K562 (cell line): ENCODE results near the gene SLFNL1. TPM values are rescaled to one million over a fixed set of nuclear protein-coding genes. Genes with fewer than 3 reads are reported as not detected.

Experiments used
- CBX1 ChIP-seq: sonication (generic); IDR thresholded peaks from 2 replicates; pipeline ENCODE4 v1.6.1; 2016; ENCODE audit warnings: antibody characterized with exemption, low read depth, mild to moderate bottlenecking
- CEBPB ChIP-seq: fragments of 450-650 bp; IDR thresholded peaks from 2 replicates; pipeline ENCODE4 v1.6.1; 2016; ENCODE audit warnings: missing genetic modification characterization, missing compliant biosample characterization
- ELF4 ChIP-seq: fragments of 450-650 bp; formaldehyde crosslinking; IDR thresholded peaks from 2 replicates; pipeline ENCODE4 v1.4.0; 2022; ENCODE audit warnings: missing genetic modification characterization
- ESRRB ChIP-seq: fragments of 250-450 bp; sonication (Bioruptor Pico); IDR thresholded peaks from 2 replicates; pipeline ENCODE4 v1.5.0; 2020; ENCODE audit warnings: mild to moderate bottlenecking, moderate library complexity, borderline replicate concordance
- ETS2 ChIP-seq: IDR thresholded peaks from 2 replicates; pipeline ENCODE4 v1.6.1; 2016; ENCODE audit warnings: borderline replicate concordance, missing genetic modification characterization, mild to moderate bottlenecking, moderate library complexity, missing compliant biosample characterization; ENCODE audit not compliant: poor library complexity, severe bottlenecking
- GATAD2B ChIP-seq: fragments of 450-650 bp; IDR thresholded peaks from 2 replicates; pipeline ENCODE4 v1.6.1; 2017; ENCODE audit warnings: mild to moderate bottlenecking, borderline replicate concordance
- L3MBTL2 ChIP-seq: fragments of 450-650 bp; IDR thresholded peaks from 2 replicates; pipeline ENCODE4 v1.6.1; 2016; ENCODE audit warnings: mild to moderate bottlenecking, moderate library complexity
- MAFF ChIP-seq: IDR thresholded peaks from 2 replicates; pipeline ENCODE4 v1.6.1; 2012; ENCODE audit warnings: low read length, improper control_type of control experiment
- NFRKB ChIP-seq: fragments of 450-650 bp; IDR thresholded peaks from 2 replicates; pipeline ENCODE4 v1.6.1; 2016; ENCODE audit warnings: low read depth
- PCBP2 ChIP-seq: fragments of 200-400 bp; formaldehyde crosslinking; IDR thresholded peaks from 2 replicates; pipeline ENCODE4 v1.6.1; 2018; ENCODE audit warnings: low read length, low read depth, mild to moderate bottlenecking, moderate library complexity; ENCODE audit not compliant: poor library complexity, severe bottlenecking
- POLR3A ChIP-seq: IDR thresholded peaks from 2 replicates; pipeline ENCODE4 v1.6.1; 2011; ENCODE audit warnings: borderline replicate concordance, mild to moderate bottlenecking, moderate library complexity; ENCODE audit not compliant: insufficient read length, insufficient read depth; ENCODE audit errors: extremely low read depth
- RNF2 ChIP-seq: sonication (generic); IDR thresholded peaks from 2 replicates; pipeline ENCODE4 v1.6.1; 2016
- SETDB1 ChIP-seq: IDR thresholded peaks from one replicate; pipeline ENCODE4 v1.6.1; 2012; ENCODE audit warnings: low read length, control low read depth, inconsistent platforms
- SMARCA4 ChIP-seq: fragments of 450-650 bp; IDR thresholded peaks from 2 replicates; pipeline ENCODE4 v1.6.1; 2016
- TAF1 ChIP-seq: IDR thresholded peaks from 2 replicates; pipeline ENCODE4 v1.6.1; 2011; ENCODE audit warnings: mild to moderate bottlenecking, low read length, moderate library complexity; ENCODE audit not compliant: insufficient read depth, control insufficient read depth, severe bottlenecking; ENCODE audit errors: extremely low read depth
- TBL1XR1 ChIP-seq, 2 experiments: IDR thresholded peaks; 2 replicates each; pipeline ENCODE4 v1.6.1; 2012; ENCODE audit warnings: improper control_type of control experiment in 2 of 2, low read length in 2 of 2, mild to moderate bottlenecking in 1 of 2
- ZFX ChIP-seq: sonication (generic); formaldehyde crosslinking; IDR thresholded peaks from 2 replicates; pipeline ENCODE4 v1.8.0; 2022; ENCODE audit warnings: mild to moderate bottlenecking, missing genetic modification reagents, moderate library complexity
- ZNF561 ChIP-seq: fragments of 450-650 bp; formaldehyde crosslinking; conservative IDR thresholded peaks from 2 replicates; pipeline ENCODE4 v1.4.0; 2020; ENCODE audit warnings: mild to moderate bottlenecking, moderate library complexity
- ZNF57 ChIP-seq: fragments of 450-650 bp; formaldehyde crosslinking; IDR thresholded peaks from 2 replicates; pipeline ENCODE4 v1.4.0; 2020; ENCODE audit warnings: mild to moderate bottlenecking, moderate library complexity
- ZNF695 ChIP-seq: fragments of 450-650 bp; formaldehyde crosslinking; IDR thresholded peaks from 2 replicates; pipeline ENCODE4 v1.4.0; 2020; ENCODE audit warnings: mild to moderate bottlenecking, moderate library complexity
- polyA plus RNA-seq, 8 experiments: library from polyadenylated mRNA; depleted of rRNA in 4 of 8; stranded (reverse) in 5 of 8; unstranded in 3 of 8; fragments of >200 nt; fragmentation: Nextera tagmentation in 2 of 8; fragmentation: Illumina TruSeq in 1 of 8; extraction: Ambion mirVana in 2 of 8; extraction: Trizol in 1 of 8; gene quantifications; 2 replicates each; pipeline versions ENCODE4 v1.2.1 to v1.2.3, GENCODE V29; 2011 to 2014; ENCODE audit warnings: inconsistent platforms in 1 of 8, missing spikeins in 1 of 8
- total RNA-seq, 7 experiments: library from RNA; depleted of rRNA in 6 of 7; stranded (reverse); fragments of >200 nt in 6 of 7; fragmentation: Illumina TruSeq in 2 of 7; extraction: Trizol in 2 of 7; gene quantifications; 2 replicates each; pipeline versions ENCODE4 v1.2.1 to v1.2.3, GENCODE V29; 2011 to 2021; ENCODE audit warnings: low replicate concordance in 1 of 7
- TF ChIP-seq, protein P1 (sequence below), 3 experiments: IDR thresholded peaks in 2 of 3; conservative IDR thresholded peaks in 1 of 3; 2 replicates each; pipeline ENCODE4 v1.5.1; 2011 to 2012; ENCODE audit warnings: low read length in 3 of 3, mild to moderate bottlenecking in 3 of 3, control low read depth in 2 of 3, improper control_type of control experiment in 1 of 3, inconsistent platforms in 1 of 3, low read depth in 1 of 3, mixed read lengths in 1 of 3, moderate library complexity in 1 of 3; ENCODE audit not compliant: insufficient read depth in 2 of 3
- TF ChIP-seq, protein P2 (sequence below): sonication (generic); formaldehyde crosslinking; IDR thresholded peaks from 2 replicates; pipeline ENCODE4 v1.8.0; 2023; ENCODE audit warnings: mild to moderate bottlenecking, missing genetic modification reagents
- TF ChIP-seq, protein P3 (sequence below): fragments of 450-650 bp; formaldehyde crosslinking; IDR thresholded peaks from 2 replicates; pipeline ENCODE4 v1.4.0; 2022; ENCODE audit warnings: missing genetic modification characterization

SLFNL1 gene
- total and polyA plus RNA-seq, 9 of the 15 experiments (the other 6 are each of a cell fraction or from before 2014, with no cell fraction given) = 0.05 to 0.14 (median 0.06) TPM; not detected in 5

DNA sequence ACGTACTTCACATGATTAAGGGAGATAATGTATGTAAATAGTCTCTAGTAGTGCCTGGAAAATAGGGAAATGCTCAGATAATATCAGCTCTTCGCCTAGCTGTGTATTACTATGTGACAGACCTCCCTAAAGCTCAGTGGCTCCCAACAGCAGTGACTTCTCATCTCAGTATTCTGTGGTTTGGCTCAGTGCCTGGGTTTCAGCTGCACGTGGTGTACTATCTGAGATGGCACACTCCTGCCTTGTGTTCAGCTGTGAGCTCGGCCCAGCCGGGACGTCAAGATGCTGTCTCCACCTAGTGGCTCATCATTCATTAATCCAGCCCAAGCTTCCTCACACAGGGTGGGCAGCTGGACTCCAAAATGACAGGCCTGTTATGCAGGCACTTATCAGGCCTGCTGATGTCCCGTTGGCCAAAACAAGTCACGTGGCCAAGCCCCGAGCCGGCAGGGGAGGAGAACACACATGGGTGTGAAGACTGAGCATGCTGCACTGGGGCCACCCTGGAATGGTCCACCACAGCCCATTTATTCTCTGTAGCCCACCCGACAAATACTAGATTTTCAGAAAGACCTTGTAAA is 17.8 kb downstream of the SLFNL1 start (continued):
- TF ChIP-seq ESRRB (CRISPR knock-in tag) (no peak), PCBP2 (no peak), CBX1 (peak; percentile 69; the same call in 1 of the 2 replicates), ZNF695 (CRISPR knock-in tag) (no peak), TAF1 (peak; percentile 45), ZNF57 (CRISPR knock-in tag) (no peak), POLR3A (no peak), ELF4 (peak; percentile 53; the same call in 1 of the 2 replicates), ZFX (peak; percentile 46; the same call in 1 of the 2 replicates), TBL1XR1 (IDR thresholded peaks at IDR 0.05; ENCODE audit: low read length in 2 of 2) (peak; percentile 73 to 93), ETS2 (no peak), RNF2 (peak; percentile 96), GATAD2B (peak; percentile 89; the same call in 1 of the 2 replicates), SETDB1 (peak; percentile 75), L3MBTL2 (peak; percentile 98), CEBPB (tag) (no peak), SMARCA4 (peak; percentile 94), NFRKB (no peak), ZNF561 (CRISPR knock-in tag) (no peak), MAFF (no peak; the same call in 1 of the 2 replicates)
- TF ChIP-seq, protein P1, sequence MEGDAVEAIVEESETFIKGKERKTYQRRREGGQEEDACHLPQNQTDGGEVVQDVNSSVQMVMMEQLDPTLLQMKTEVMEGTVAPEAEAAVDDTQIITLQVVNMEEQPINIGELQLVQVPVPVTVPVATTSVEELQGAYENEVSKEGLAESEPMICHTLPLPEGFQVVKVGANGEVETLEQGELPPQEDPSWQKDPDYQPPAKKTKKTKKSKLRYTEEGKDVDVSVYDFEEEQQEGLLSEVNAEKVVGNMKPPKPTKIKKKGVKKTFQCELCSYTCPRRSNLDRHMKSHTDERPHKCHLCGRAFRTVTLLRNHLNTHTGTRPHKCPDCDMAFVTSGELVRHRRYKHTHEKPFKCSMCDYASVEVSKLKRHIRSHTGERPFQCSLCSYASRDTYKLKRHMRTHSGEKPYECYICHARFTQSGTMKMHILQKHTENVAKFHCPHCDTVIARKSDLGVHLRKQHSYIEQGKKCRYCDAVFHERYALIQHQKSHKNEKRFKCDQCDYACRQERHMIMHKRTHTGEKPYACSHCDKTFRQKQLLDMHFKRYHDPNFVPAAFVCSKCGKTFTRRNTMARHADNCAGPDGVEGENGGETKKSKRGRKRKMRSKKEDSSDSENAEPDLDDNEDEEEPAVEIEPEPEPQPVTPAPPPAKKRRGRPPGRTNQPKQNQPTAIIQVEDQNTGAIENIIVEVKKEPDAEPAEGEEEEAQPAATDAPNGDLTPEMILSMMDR (IDR thresholded peaks at IDR 0.05 in 2 of 3, conservative IDR thresholded peaks at IDR 0.05 in 1 of 3; ENCODE audit: insufficient read depth in 2 of 3, low read depth in 1 of 3, low read length in 3 of 3) = peak; percentile 79 to 92 (median 88)
- TF ChIP-seq, protein P2, sequence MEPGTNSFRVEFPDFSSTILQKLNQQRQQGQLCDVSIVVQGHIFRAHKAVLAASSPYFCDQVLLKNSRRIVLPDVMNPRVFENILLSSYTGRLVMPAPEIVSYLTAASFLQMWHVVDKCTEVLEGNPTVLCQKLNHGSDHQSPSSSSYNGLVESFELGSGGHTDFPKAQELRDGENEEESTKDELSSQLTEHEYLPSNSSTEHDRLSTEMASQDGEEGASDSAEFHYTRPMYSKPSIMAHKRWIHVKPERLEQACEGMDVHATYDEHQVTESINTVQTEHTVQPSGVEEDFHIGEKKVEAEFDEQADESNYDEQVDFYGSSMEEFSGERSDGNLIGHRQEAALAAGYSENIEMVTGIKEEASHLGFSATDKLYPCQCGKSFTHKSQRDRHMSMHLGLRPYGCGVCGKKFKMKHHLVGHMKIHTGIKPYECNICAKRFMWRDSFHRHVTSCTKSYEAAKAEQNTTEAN (CRISPR knock-in tag) = no peak
- TF ChIP-seq, protein P3, sequence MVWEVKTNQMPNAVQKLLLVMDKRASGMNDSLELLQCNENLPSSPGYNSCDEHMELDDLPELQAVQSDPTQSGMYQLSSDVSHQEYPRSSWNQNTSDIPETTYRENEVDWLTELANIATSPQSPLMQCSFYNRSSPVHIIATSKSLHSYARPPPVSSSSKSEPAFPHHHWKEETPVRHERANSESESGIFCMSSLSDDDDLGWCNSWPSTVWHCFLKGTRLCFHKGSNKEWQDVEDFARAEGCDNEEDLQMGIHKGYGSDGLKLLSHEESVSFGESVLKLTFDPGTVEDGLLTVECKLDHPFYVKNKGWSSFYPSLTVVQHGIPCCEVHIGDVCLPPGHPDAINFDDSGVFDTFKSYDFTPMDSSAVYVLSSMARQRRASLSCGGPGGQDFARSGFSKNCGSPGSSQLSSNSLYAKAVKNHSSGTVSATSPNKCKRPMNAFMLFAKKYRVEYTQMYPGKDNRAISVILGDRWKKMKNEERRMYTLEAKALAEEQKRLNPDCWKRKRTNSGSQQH (CRISPR knock-in tag) = no peak
